Kidney (tissue), 14 donors: ENCODE results near the gene CFAP43. TPM values are rescaled to one million over a fixed set of nuclear protein-coding genes. Genes with fewer than 3 reads are reported as not detected.

Source experiments
- DNase-seq, 5 donors: peaks; one replicate each; pipeline ENCODE4 v3.0.0-alpha.2; 2013 to 2020
- FAIRE-seq: peaks from 2 replicates; lab custom pipeline; 2012; peaks lifted over from hg19 to GRCh38; lab: Jason Lieb, UNC
- H3K27ac ChIP-seq, 2 donors: one replicate each; pipeline ENCODE4 v1.7.0; 2013; ENCODE audit warnings: low read depth in 2 of 2, low read length in 2 of 2, inconsistent platforms in 1 of 2
- H3K27me3 ChIP-seq: one replicate; pipeline ENCODE4 v1.7.1; 2013; ENCODE audit warnings: low read length, inconsistent platforms; ENCODE audit not compliant: control insufficient read depth, insufficient read depth
- H3K36me3 ChIP-seq, 3 donors: one replicate each; pipeline versions ENCODE4 v1.7.0 to v1.7.1; 2013; ENCODE audit warnings: low read length in 3 of 3, control low read depth in 1 of 3, inconsistent platforms in 1 of 3; ENCODE audit not compliant: insufficient read depth in 3 of 3, control insufficient read depth in 2 of 3
- H3K4me1 ChIP-seq, 3 donors: one replicate each; pipeline versions ENCODE4 v1.7.0 to v1.7.1; 2013; ENCODE audit warnings: low read length in 3 of 3, inconsistent platforms in 1 of 3, low read depth in 1 of 3; ENCODE audit not compliant: control insufficient read depth in 2 of 3, insufficient read depth in 2 of 3
- H3K4me3 ChIP-seq, 3 donors: one replicate each; pipeline versions ENCODE4 v1.7.0 to v1.8.1; 2013; ENCODE audit warnings: low read length in 3 of 3, control low read depth in 1 of 3, inconsistent platforms in 1 of 3
- H3K9ac ChIP-seq, 3 donors: one replicate each; pipeline versions ENCODE4 v1.7.0 to v1.7.1; 2013; ENCODE audit warnings: low read length in 3 of 3, control low read depth in 1 of 3, inconsistent platforms in 1 of 3
- H3K9me3 ChIP-seq, 3 donors: one replicate each; pipeline versions ENCODE4 v1.7.0 to v1.7.1; 2013; ENCODE audit warnings: low read length in 3 of 3, control low read depth in 1 of 3, inconsistent platforms in 1 of 3; ENCODE audit not compliant: control insufficient read depth in 2 of 3, insufficient read depth in 1 of 3
- CTCF ChIP-seq: IDR thresholded peaks from 3 replicates; pipeline ENCODE4 v1.5.1; 2012; ENCODE audit warnings: mild to moderate bottlenecking, moderate library complexity, borderline replicate concordance; ENCODE audit not compliant: insufficient read depth; ENCODE audit errors: extremely low read depth
- intact Hi-C: fragments of 100-400 bp; cut with DNase I; formaldehyde crosslinking; loops from one replicate; pipeline ENCODE4 v1.11.1; 2022
- polyA plus RNA-seq: library from polyadenylated mRNA; stranded (reverse); fragments of 350-450 nt; fragmentation: Illumina TruSeq; extraction: RNeasy Lipid Tissue Mini Kit (QIAGEN cat#74804); gene quantifications from one replicate; pipeline ENCODE4 v1.2.3, GENCODE V29; 2014; ENCODE audit warnings: low read depth, low replicate concordance; ENCODE audit not compliant: insufficient read depth
- total RNA-seq: library from RNA; stranded (reverse); fragmentation: NEBNext Ultra II Directional; extraction: Animal tissue kit (Norgen Biotek cat#: 25700); gene quantifications from one replicate; pipeline ENCODE4 v1.2.1, GENCODE V29; 2021
- donor health status: control.
- donor health status: control.
- donor health status: control.
- donor health status: control.
- donor health status: control.
- donor health status: DM: yes; HTN: yes; CAD: no.
- donor health status: Normal renal cell carcinoma (clear cell type).

The CFAP43 gene
- total and polyA plus RNA-seq, 2 donors from 2014 or later: 3.1 to 7.2 TPM

GRCh38 chr10:104247513-104248146 lies 15.5 kb upstream of the CFAP43 start:
- FAIRE-seq: no peak

GRCh38 chr10:104246976-104247375 lies 14.8 kb upstream of the CFAP43 start:
- Histone ChIP-seq H3K9me3 (no peaks in the 10 kb centered on the region), H3K36me3 (no peaks in the 10 kb centered on the region), H3K9ac (no peak overlapping the region), H3K4me1 (peaks cover 0 to 3% (median 0%) of the 10 kb centered on the region in 3 donors), H3K27me3 (no peaks in the 10 kb centered on the region), H3K27ac (no peak overlapping the region), H3K4me3 (no peak overlapping the region)
- no peak for TF ChIP-seq CTCF
- DNase-seq: no peak
- FAIRE-seq: no peak
- intact Hi-C loops: no loop called here

More at GRCh38 chr10:104247513-104248146, 15.5 kb upstream of the CFAP43 start:
- DNase-seq: no peak
- no peak overlapping the region for H3K27ac ChIP-seq
- intact Hi-C loops: no loop called here
- peaks cover 0 to 3% (median 0%) of the 10 kb centered on the region in 3 donors for H3K4me1 ChIP-seq
- no peaks in the 10 kb centered on the region for H3K27me3 ChIP-seq
- H3K4me3 ChIP-seq: no peak overlapping the region
- no peaks in the 10 kb centered on the region for H3K9me3 ChIP-seq
- no peak overlapping the region for H3K9ac ChIP-seq
- H3K36me3 ChIP-seq: no peaks in the 10 kb centered on the region
- TF ChIP-seq CTCF: no peak

GRCh38 chr10:104245066-104245632 lies 13.0 kb upstream of the CFAP43 start:
- intact Hi-C loops: no loop called here

More at GRCh38 chr10:104245066-104245632, 13.0 kb upstream of the CFAP43 start:
- Histone ChIP-seq H3K9ac (no peak overlapping the region), H3K36me3 (no peaks in the 10 kb centered on the region), H3K27ac (no peak overlapping the region), H3K9me3 (no peaks in the 10 kb centered on the region), H3K4me3 (no peak overlapping the region), H3K27me3 (no peaks in the 10 kb centered on the region), H3K4me1 (no peaks in the 10 kb centered on the region)
- FAIRE-seq: no peak
- TF ChIP-seq CTCF: no peak
- DNase-seq: peak in 1 of 5 donors; percentile 58
